ENCODE data around the gene RPA3. TPM values are rescaled to one million over a fixed set of nuclear protein-coding genes. Genes with fewer than 3 reads are reported as not detected.

Gene RPA3
- total and polyA plus RNA-seq, 2 of the 13 experiments (the other 11 are each of a cell fraction or from before 2014, with no cell fraction given): 38.3 to 154 TPM

- no peak for TF ChIP-seq AHR (CRISPR knock-in tag; IDR thresholded peaks at IDR 0.05)
- TF ChIP-seq ZFX (CRISPR knock-in tag; IDR thresholded peaks at IDR 0.05; ENCODE audit: low read depth): peak; percentile 43; the same call in 1 of the 2 replicates
- TF ChIP-seq RFX3 (CRISPR knock-in tag; IDR thresholded peaks at IDR 0.05): peak; percentile 84
- TF ChIP-seq HOXA3 (CRISPR knock-in tag; IDR thresholded peaks at IDR 0.05): peak; percentile 79; the same call in 1 of the 2 replicates
- TF ChIP-seq ZNF557 (CRISPR knock-in tag; IDR thresholded peaks at IDR 0.05): no peak
- no peak for TF ChIP-seq ZBTB10 (CRISPR knock-in tag; IDR thresholded peaks at IDR 0.05; ENCODE audit: borderline replicate concordance)
- TF ChIP-seq ZHX2 (IDR thresholded peaks at IDR 0.05; ENCODE audit: low read depth): peak; percentile 31; the same call in 1 of the 2 replicates
- 0 out of 2 replicates have a peak, but pooled peaks have one; percentile 65 for TF ChIP-seq ZHX2 (CRISPR knock-in tag; IDR thresholded peaks at IDR 0.05; ENCODE audit: borderline replicate concordance)
- TF ChIP-seq ESRRA (CRISPR knock-in tag; IDR thresholded peaks at IDR 0.05; ENCODE audit: low read depth): no peak
- TF ChIP-seq FUBP1 (CRISPR knock-in tag; IDR thresholded peaks at IDR 0.05; ENCODE audit: borderline replicate concordance): no peak
- TF ChIP-seq FOXO1 (CRISPR knock-in tag; IDR thresholded peaks at IDR 0.05): peak; percentile 5; the same call in 1 of the 2 replicates
- no peak; the same call in 1 of the 2 replicates for TF ChIP-seq THAP7 (CRISPR knock-in tag; IDR thresholded peaks at IDR 0.05)
- peak; percentile 53 for TF ChIP-seq TEAD3 (CRISPR knock-in tag; optimal IDR thresholded peaks at IDR 0.05; ENCODE audit: borderline replicate concordance)
These were observed 77.9 kb downstream of the RPA3 start, which contains the start of gene UMAD1 (continued) for GRCh38 chr7:7640221-7641128.

Data from HepG2 (cell line).